GM18505 (cell line): ENCODE measurements around the gene RNF32.
"Not testable (repeated sequence)": the region's sequence is repeated elsewhere in the genome, so short reads cannot be mapped to it uniquely, and the experiment has no call there.

Experiments used
- ATAC-seq: cut with Tn5 transposase; IDR thresholded peaks from one replicate; pipeline ENCODE4 v1.9.1; 2021; ENCODE audit not compliant: unreplicated experiment
- POLR2A ChIP-seq: IDR thresholded peaks from 4 replicates; pipeline ENCODE4 v1.6.1; 2011; ENCODE audit warnings: borderline replicate concordance; ENCODE audit not compliant: insufficient read depth, insufficient read length; ENCODE audit errors: extremely low read depth

Gene RNF32

DNA sequence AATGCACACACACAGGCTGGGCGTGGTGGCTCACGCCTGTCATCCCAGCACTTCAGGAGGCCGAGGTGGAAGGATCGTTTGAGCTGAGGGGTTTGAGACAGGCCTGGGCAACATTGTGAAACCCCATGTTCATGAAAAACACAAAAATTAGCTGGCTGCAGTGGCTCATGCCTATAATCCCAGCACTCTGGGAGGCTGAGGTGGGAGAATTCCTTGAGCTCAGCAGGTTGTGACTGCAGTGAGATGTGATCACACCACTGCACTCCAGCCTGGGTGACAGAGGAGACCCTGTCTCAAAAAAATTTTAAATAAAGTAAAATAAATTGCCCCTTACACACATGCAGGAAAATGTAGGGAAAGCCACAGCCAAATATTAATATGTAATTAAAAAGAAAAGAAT lies 44.1 kb downstream of the RNF32 start:
- no peak for TF ChIP-seq POLR2A
- ATAC-seq, result no peak

DNA sequence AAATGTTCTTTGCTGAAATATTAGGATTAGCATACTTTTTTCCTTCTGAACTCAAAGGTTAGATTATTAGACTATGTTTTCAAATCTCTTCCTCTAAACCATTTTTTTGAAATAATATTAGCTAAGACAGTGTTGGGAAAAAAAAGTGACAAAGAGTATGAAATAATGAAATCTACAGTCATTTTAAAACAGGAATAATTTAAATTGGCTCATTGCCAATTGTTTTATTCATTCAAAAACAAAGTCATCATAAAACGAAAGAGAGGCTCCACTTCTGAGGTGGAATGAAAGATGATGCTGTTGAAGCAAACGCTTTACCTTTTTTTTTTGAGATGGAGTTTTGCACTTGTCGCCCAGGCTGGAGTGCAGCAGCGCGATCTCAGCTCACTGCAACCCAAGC lies 51.2 kb downstream of the RNF32 start:
- no peak for TF ChIP-seq POLR2A
- ATAC-seq, result no peak

DNA sequence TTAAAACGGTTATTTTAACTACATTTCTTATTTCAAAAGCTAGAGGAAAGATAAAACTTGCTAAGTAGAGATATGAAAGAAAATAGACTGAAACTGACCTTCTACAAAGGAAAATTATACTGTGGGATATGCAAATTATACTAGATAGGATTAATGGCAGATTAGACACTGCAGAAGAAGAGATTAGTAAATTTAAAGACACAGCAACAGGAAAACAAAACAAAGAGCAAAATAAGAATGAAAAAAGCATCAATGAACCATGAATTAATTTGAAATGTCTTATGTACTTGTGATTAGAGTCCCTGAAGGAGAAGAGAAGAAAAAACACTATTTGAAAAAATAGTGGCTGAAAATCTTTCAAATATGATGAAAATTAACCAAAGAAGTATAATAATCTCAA lies 52.3 kb downstream of the RNF32 start:
- no peak for TF ChIP-seq POLR2A
- ATAC-seq, result no peak

DNA sequence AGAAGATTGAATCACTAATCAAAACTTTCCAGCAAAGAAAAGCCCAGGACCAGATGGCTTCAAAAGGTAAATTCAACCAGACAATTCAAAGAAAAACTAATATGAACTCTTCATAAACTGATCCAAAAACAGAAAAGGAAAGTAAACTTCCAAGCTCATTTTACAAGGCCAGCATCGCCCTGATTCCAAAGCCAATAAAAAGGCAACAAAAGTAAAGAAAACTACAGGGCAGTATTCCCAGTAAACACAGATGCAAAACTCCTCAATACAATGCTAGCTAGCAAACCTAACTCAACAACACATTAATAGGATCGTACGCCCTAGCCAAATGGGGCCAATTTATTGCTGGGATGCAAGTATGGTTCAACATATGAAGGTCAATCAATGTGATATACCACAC lies 53.1 kb downstream of the RNF32 start:
- no peak for ATAC-seq
- TF ChIP-seq POLR2A, result no peak

DNA sequence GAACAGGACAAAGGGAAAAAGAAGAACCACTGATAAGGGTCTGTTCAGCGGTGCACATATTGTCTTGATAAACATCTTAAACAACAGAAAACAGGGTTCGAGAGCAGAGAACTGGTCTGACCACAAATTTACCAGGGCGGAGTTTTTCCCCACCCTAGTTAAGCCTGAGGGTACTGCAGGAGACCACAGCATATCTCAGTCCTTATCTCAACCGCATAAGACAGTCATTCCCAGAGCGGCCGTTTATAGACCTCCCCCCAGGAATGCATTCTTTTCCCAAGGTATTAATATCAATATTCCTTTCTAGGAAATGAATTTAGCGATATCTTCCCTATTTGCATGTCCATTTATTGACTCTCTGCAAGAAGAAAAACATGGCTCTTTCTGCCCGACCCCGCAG lies 56.7 kb downstream of the RNF32 start:
- not testable (repeated sequence) for ATAC-seq

DNA sequence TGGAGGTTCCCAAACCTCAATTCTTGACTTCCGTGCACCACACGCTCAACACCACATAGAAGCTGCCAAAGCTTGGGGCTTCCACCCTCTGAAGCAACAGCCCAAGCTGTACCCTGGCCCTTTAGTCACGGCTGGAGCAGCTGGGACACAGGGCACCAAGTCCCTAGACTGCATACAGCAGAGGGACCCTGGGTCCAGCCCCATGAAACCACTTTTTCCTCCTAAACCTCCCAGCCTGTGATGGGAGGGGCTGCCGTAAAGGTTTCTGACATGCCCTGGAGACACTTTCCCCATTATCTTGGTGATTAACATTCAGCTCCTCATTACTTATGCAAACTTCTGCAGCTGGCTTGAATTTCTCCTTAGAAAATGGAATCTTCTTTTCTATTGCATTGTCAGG lies 57.9 kb downstream of the RNF32 start:
- not testable (repeated sequence) for ATAC-seq

DNA sequence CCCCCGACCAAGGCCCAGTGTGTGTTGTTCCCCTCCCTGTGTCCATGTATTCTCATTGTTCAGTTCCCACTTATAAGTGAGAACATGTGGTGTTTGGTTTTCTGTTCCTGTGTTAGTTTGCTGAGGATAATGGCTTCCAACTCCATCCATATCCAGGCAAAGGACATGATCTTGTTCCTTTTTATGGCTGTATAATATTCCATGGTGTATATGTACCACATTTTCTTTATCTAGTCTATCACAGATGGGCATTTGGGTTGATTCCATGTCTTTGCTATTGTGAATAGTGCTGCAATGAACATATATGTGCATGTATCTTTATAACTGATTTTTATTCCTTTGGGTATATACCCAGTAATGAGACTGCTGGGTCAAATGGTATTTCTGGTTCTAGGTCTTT lies 61.2 kb downstream of the RNF32 start:
- not testable (repeated sequence) for ATAC-seq

DNA sequence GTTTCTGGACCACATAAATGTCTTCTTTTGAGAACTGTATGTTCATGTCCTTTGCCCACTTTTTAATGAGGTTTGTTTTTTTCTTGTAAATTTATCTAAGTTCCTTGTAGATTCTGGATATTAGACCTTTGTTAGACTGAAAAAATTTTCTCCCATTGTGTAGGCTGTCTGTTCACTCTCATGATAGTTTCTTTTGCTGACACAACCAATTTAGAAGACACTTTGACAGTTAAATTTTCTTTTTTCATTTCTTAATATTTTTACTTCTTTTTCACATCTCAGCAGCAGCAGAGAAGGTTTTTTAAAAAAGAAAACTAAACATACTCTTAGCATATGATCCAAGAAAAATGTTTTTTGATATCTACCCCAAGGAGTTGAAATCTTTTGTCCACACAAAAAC lies 61.8 kb downstream of the RNF32 start:
- TF ChIP-seq POLR2A, result no peak
- ATAC-seq, result no peak

DNA sequence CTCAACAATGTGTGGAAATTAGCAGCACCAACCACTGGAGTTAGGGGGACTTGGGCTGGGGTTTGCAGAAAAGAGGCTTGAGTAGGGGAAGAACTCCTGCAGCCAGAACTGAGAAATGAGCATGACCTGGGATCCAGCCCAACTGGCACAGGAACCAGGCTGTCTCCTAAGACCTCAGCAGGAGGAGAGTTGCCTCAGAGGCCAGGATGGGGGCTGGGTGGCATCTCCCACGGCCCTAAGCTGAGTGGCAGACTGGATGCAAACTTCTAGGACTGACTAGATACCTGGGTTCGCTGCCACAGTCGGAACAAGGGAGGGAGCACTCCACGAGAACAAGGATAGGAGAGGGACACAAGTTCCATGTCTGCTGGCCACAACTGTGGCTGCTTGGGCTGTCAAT lies 62.6 kb downstream of the RNF32 start:
- no peak for ATAC-seq
- TF ChIP-seq POLR2A, result no peak

DNA sequence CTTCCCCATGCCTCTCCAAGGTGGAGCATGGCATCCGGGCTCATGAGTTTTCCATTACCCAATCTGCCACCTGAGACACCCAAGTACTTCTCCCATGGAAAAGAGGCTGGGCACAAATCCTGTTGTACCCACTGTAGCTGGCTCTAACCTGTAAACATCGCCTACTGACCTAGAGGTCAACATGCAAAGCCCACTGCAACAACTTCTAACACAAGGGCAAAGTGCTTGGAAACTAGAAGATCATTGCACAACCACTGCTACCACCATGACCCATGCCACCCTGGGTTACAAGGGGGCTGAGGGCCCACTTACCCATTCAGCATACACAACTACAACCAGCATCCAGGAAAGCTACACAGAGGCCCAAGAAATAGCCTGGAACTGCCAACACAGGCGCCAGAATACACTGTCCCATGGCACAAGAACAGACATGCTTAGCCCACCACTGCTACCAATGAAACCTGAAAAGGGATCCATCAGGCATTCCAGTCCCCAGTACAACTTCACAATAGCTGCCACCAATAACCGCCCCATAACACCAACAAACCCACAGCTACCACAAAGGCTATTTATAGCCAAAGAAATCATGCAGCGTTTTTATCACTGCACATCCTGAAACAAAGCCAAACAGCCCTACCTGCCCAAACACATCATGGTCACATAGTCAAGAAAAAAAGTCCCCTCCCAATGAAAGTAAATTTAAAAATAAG lies 63.4 kb downstream of the RNF32 start:
- ATAC-seq, result peak; percentile 64

DNA sequence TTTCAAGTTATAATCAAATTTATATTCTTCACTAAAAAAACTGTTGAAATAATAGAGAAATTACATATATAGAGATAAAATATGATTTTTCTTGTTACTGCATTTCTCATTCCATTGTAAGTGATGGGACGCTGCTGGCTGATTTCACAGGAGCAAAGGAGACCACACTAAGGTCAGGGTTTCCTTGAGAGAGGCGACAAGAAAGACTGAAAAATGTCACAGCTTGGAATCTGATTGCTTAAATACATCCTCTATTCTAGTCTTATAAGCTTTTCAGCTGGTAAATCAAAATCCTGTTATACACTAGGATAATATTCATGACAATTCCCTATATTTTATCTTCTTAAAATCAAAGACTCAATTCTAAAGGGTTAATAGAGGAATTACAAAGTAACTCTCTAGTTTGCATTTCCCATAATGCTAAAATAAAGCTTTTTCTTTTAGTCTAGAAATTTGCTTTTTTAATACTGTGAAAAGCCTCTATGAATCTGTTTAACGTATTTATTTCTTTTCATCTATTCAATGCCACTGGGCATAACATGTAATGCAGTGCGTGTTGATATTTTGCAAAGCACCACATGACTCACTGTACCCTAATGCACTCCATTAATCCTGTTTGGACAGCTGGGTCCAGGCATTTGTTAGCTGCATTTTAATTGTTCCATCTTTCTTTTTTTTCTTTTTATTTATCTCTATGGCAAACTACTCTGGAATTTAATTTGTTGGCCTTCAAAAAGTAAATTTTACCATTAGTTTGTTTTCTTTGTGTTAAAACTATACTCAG lies 81.7 kb downstream of the RNF32 start:
- ATAC-seq, result no peak
- no peak for TF ChIP-seq POLR2A

More for the DNA sequence above, 63.4 kb downstream of the RNF32 start:
- TF ChIP-seq POLR2A, result no peak

DNA sequence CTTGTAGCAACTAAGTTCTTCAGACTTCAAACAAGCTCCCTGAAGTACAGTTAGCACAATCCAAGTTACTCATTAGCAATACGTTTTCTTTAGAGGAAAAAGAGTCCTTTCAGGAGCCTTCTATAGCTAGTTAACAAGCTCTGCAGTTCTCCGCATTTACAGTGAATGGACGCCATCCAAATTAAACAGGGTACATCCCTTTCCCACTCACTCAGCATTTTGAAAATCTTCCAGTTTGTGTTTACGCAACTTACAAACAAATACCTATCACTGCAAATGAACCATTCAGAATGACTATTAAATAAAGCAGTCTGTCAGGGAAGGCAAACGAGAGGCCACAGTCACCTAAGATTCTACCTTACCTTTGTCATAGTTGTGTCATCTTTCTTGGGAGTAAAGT lies 84.5 kb downstream of the RNF32 start:
- no peak for TF ChIP-seq POLR2A
- ATAC-seq, result no peak

DNA sequence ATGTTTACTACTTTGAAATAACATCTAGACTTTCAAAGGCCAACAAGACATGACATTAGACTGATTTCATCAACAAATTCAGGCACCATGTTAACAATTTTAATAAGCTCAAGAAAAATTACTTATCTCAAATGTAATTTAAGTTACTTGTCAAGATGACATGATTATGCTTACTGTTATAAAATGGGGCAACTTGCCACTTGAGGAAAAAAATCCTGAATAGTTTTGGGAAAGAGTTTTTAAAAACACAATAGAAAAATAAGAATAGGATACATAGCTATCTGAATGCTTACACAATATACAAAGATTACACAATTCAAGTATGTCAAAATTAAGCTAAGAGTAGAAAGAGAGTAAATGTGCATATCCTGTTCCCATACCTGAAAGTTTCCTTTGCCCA lies 85.4 kb downstream of the RNF32 start:
- ATAC-seq, result no peak
- TF ChIP-seq POLR2A, result no peak
